T-helper 17 cell (primary cell): ENCODE results near the gene TRIO. TPM values are rescaled to one million over a fixed set of nuclear protein-coding genes. Genes with fewer than 3 reads are reported as not detected.
"Not testable (repeated sequence)": the region's sequence is repeated elsewhere in the genome, so short reads cannot be mapped to it uniquely, and the experiment has no call there.

Source experiments
- ATAC-seq: fragments of 150-1000 bp; cut with Tn5 transposase; 2 replicates; pipeline ENCODE4 v1.10.0; 2021; ENCODE audit warnings: mild to moderate bottlenecking, moderate library complexity
- DNase-seq, 3 donors: peaks; one replicate each; pipeline versions ENCODE4 v3.0.0 to v3.0.0-alpha.2; 2020 to 2021
- H3K9me3 ChIP-seq: one replicate; pipeline ENCODE4 v1.7.0; 2013; ENCODE audit warnings: low read length, mild to moderate bottlenecking; ENCODE audit not compliant: control insufficient read depth, poor library complexity, severe bottlenecking
- H3K27ac Mint-ChIP-seq: one replicate; pipeline ENCODE4 v1.8.0; 2022; ENCODE audit warnings: mild to moderate bottlenecking, moderate library complexity, mixed read lengths
- H3K27me3 Mint-ChIP-seq: one replicate; pipeline ENCODE4 v1.8.0; 2022; ENCODE audit warnings: mixed read lengths
- H3K36me3 Mint-ChIP-seq: one replicate; pipeline ENCODE4 v1.8.0; 2022; ENCODE audit warnings: low read depth, mixed read lengths
- H3K4me1 Mint-ChIP-seq: one replicate; pipeline ENCODE4 v1.8.0; 2022; ENCODE audit warnings: mild to moderate bottlenecking, mixed read lengths
- H3K4me3 Mint-ChIP-seq: one replicate; pipeline ENCODE4 v1.8.0; 2022; ENCODE audit warnings: mild to moderate bottlenecking, moderate library complexity, mixed read lengths
- total RNA-seq, 4 donors: library from RNA in 2 of 4; stranded (reverse) in 2 of 4; gene quantifications; one replicate each; pipeline ENCODE4 v1.2.3 and lab custom pipeline; 2022 to 2026

Gene TRIO
- total RNA-seq, 2 donors from 2014 or later, result 19.3 to 19.5 TPM

DNA sequence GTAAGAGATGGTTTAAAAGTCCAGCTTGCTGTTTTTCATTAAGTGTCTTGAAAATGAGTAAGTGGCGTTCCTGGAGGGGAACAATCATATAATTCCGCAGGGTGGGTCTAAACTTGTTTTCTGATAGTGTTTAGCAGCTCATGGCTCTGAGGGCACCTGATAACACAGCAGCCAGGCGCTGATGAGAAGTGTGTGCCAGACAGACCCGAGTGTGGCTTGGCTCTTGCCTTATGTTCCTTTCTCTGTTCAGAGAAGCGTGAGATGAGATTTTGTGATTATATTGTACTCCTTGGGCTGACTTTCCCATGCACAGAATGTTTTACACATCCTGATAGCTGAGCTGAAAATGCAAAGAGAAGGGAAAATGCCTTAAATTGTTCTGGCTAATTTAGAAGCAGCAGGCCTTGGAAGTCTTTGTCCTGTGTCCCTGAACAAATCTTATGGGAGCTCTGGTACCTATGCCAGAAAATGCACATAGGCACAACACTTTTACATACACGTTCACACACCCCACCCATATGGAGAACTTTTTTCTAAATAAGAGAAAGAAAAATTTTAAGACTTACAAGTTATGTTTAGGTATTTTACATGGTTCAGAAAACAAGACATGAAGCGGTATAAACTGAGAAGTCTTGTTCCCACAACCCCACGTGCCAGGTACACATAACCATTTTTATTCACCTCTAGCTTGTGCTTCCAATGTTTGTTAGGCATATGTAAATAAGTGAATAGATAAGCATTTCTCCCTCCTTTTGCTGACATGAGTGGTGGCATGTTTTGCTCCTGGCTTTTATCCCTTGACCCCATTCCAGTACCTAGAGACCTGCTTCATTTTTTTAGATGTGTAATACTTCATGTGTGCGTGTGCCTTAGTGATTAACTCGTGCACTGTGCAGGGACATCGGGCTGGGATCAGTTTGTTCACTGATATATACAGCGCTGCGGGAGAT is 286.2 kb downstream of the TRIO start:
- H3K9me3 ChIP-seq, result no peaks in the 10 kb centered on the region
- Mint-ChIP-seq H3K27ac (no peak overlapping the region), H3K36me3 (peaks cover 6% of the 10 kb centered on the region), H3K27me3 (peaks cover 9% of the 10 kb centered on the region), H3K4me1 (peaks cover 7% of the 10 kb centered on the region), H3K4me3 (no peak overlapping the region)
- DNase-seq, result no peak
- ATAC-seq, result no peak

DNA sequence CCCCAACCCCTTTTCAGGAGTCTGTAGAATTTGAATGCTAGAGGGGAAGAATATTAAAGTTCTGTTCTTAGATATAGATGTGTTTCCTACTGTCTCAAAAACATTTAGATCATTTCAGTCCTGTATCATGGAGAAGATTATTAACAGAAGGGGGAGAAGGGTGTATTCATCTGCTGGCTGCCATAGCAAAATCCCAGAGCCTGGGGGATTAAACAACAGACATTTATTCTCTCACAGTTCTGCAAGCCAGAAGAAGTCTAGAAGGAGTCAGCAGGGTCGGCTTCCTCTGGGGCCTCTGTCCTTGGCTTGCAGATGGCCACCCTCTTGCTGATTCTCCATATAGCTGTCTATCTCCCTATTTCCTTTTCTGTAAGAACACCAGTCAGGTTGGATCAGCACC is 288.4 kb downstream of the TRIO start:
- H3K9me3 ChIP-seq, result no peaks in the 10 kb centered on the region
- Mint-ChIP-seq H3K27me3 (peaks cover 22% of the 10 kb centered on the region), H3K27ac (no peak overlapping the region), H3K36me3 (peaks cover 2% of the 10 kb centered on the region), H3K4me3 (no peak overlapping the region), H3K4me1 (peaks cover 3% of the 10 kb centered on the region)
- no peak for ATAC-seq
- DNase-seq, result no peak

DNA sequence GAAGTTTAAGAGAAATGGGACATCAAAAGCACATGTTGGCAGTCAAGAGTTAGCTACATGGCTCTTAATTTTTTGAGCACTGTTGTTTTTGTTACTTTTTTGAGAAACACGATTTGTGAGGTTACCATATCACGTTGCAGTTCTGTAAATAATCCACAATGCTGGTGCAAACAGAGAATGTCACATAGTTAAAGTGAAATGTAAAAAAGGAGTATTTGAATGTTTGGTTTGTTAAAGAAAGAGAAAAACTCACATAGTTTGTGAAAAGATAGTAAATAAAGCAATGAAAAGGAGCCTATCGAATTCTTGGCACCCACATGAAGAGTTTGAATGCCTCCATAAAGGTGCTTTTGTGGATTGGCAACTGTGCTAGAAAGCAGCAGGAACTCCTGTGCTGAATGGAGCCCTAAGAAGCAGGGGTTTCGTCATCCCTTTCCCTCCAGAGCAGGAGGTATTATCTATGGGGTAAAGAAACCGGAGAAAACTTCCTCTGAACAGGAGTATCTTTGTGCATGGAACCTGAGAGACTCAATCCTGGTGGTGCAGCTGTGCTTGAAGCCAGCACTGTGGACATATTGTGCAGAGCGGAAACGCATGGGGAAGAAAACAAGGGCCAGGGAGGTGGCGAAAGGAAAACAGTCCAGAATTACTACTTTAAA is 289.9 kb downstream of the TRIO start:
- DNase-seq, result no peak
- no peak overlapping the region for H3K27ac Mint-ChIP-seq
- H3K36me3 Mint-ChIP-seq, result peaks cover 3% of the 10 kb centered on the region
- H3K9me3 ChIP-seq, result no peaks in the 10 kb centered on the region
- no peak for ATAC-seq
- H3K4me3 Mint-ChIP-seq, result no peak overlapping the region
- H3K4me1 Mint-ChIP-seq, result peaks cover 1% of the 10 kb centered on the region
- peaks cover 23% of the 10 kb centered on the region for H3K27me3 Mint-ChIP-seq

DNA sequence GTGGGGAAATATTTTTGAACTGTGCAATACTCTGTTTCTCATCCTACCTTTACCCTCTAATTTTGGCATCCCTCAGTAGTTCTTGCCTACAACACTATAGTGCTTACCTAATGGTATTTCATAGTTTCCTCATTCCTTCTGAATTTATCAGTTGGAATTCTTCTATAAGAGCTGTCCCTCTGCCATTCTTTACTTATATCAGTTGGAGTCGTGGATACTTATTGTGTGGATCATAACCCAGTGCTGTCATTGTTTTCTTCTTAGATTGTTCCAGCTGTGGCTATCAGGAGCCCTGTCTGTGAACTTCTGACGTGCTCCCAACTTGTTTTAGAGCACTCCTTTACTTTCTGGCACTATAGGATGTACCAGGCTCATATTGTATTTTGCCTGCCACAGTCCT is 292.3 kb downstream of the TRIO start:
- H3K27me3 Mint-ChIP-seq, result peaks cover 34% of the 10 kb centered on the region
- H3K27ac Mint-ChIP-seq, result no peak overlapping the region

DNA sequence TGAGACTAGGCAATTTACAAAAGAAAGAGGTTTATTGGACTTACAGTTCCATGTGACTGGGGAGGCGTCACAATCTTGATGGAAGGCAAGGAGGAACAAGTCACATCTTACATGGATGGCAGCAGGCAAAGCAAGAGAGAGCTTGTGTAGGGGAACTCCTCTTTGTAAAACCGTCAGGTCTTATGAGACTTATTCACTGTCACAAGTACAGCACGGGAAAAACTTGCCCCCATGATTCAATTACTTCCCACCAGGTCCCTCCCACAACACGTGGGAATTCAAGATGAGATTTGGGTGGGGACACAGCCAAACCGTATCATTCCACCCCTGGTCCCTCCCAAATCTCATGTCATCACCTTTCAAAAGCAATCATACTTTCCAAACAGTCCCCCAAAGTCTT is 293.0 kb downstream of the TRIO start:
- H3K4me3 Mint-ChIP-seq, H3K36me3 Mint-ChIP-seq, DNase-seq, ATAC-seq, H3K4me1 Mint-ChIP-seq, H3K27ac Mint-ChIP-seq, H3K9me3 ChIP-seq: not testable (repeated sequence)
- peaks cover 36% of the 10 kb centered on the region for H3K27me3 Mint-ChIP-seq

More for the DNA sequence above, 292.3 kb downstream of the TRIO start:
- Mint-ChIP-seq H3K4me1 (peaks cover 8% of the 10 kb centered on the region), H3K36me3 (peaks cover 7% of the 10 kb centered on the region), H3K4me3 (no peak overlapping the region)
- ATAC-seq (no peak), DNase-seq (no peak)
- H3K9me3 ChIP-seq, result no peaks in the 10 kb centered on the region

DNA sequence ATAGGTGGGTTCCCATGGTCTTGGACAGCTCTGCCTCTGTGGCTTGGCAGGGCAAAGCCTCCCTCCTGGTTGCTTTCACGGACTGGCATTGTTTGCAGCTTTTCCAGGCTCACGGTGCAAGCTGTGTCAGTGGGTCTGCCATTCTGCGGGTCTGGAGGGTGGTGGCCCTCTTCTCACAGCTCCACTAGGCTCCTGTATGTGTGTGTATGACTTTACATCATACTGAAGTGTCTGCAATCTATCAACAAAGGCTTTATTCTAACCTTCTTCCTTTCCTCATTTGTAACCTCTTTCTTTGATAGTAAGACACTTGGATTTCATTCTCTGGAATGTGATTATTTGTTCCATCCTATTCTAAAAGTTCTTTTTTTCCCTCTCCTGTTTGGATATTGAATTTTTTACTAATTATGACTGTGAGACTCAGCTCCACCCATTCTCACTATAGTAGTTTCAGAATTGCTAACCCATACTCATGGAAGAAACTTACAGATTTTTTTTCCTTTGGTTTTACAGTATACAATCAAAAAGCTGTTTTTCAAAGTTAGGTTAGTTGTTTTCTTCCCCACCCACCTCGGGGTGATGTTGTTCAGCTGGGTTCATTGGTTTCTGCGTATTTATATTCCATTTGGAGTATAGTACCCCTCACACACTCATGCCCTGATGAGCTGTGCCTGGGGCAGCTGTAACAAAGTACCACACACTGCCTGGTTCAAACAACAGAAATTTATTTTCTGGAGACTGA is 293.8 kb downstream of the TRIO start:
- Mint-ChIP-seq H3K4me3 (no peak overlapping the region), H3K27me3 (peaks cover 36% of the 10 kb centered on the region), H3K4me1 (peaks cover 8% of the 10 kb centered on the region), H3K27ac (no peak overlapping the region), H3K36me3 (peaks cover 7% of the 10 kb centered on the region)
- no peak for DNase-seq
- no peak for ATAC-seq
- H3K9me3 ChIP-seq, result no peaks in the 10 kb centered on the region

DNA sequence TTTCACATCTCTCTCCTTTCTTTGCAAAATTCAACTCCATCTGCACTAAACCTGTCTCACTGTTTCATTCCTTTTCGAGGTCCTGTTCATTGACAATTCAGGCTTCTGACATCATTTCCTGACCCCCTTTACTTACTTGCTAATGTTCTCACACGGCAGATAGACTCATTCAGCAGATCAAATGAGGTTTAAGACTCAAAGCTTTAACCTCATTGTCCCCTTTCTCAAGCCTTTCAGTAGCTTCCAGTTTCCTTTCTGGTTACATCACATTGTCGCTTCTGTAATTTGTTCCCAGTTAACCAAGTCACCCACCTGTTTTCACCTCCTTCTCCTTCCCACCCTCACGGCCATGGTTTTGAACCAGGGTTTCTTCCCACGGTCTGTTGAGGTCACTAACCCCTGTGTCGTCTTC is 295.1 kb downstream of the TRIO start:
- H3K9me3 ChIP-seq, result no peaks in the 10 kb centered on the region
- H3K4me1 Mint-ChIP-seq, result peaks cover 8% of the 10 kb centered on the region
- H3K27me3 Mint-ChIP-seq, result peaks cover 37% of the 10 kb centered on the region
- peak overlapping the region; percentile 34 for H3K4me3 Mint-ChIP-seq
- H3K27ac Mint-ChIP-seq, result peak overlapping the region; percentile 5
- DNase-seq (no peak), ATAC-seq (peak; percentile 42)
- peaks cover 7% of the 10 kb centered on the region for H3K36me3 Mint-ChIP-seq

DNA sequence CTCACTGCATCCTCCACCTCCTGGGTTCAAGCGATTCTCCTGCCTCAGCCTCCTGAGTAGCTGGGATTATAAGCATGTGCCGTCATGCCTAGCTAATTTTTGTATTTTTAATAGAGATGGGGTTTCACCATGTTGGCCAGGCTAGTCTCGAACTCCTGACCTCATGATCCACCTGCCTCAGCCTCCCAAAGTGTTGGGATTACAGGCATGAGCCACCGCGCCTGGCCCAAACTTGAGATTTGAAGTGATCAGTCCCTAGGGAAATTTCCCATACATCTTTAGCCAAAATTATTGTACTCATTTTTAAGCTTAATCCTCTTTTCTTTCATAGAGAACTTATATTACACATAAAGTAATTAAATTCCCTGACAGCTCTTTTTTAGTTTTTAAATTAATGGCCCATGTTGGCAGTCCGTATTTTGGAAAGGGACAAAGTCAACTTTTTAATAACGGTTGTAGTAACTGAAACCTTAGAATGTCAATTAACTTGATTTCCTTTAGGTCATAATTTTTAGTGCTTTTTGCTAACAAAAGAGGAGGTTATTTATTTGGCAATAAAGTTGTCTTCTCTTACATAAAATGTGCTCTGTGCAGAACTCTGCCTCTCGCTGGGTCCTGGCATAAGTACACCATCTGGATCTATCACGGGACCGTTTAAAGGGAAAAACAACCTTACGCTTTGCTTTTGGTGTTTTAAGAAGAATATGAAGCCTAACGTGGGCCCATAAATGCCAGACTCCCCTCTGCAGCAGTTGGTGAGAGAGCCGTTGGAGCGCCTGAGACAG is 296.1 kb downstream of the TRIO start:
- no peaks in the 10 kb centered on the region for H3K9me3 ChIP-seq

DNA sequence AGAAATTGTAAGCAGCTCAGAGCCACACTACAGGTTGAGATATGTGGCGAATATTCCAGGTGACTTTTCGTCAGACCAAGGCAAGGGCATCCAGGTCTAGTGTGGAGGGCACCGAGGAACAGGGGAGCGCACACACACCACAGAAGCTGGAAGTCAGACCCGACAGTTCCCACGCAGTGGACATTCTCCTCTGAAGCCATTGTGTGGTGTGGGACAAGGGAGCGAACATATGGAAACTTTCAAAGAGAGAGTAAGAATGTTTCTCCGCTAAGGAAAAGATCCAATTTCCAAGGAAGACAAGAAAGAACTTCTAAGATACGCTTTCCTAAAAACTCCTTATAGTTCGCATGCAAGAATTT is 297.1 kb downstream of the TRIO start:
- Mint-ChIP-seq H3K27ac (peak overlapping the region; percentile 24), H3K36me3 (peaks cover 7% of the 10 kb centered on the region), H3K4me3 (no peak overlapping the region), H3K27me3 (peaks cover 32% of the 10 kb centered on the region), H3K4me1 (peaks cover 10% of the 10 kb centered on the region)
- ATAC-seq (no peak), DNase-seq (no peak)
- H3K9me3 ChIP-seq, result no peaks in the 10 kb centered on the region

More for the DNA sequence above, 296.1 kb downstream of the TRIO start:
- no peak for ATAC-seq
- Mint-ChIP-seq H3K27me3 (peaks cover 37% of the 10 kb centered on the region), H3K4me1 (peaks cover 8% of the 10 kb centered on the region), H3K4me3 (no peak overlapping the region), H3K27ac (peak overlapping the region; percentile 5), H3K36me3 (peaks cover 7% of the 10 kb centered on the region)
- no peak for DNase-seq

DNA sequence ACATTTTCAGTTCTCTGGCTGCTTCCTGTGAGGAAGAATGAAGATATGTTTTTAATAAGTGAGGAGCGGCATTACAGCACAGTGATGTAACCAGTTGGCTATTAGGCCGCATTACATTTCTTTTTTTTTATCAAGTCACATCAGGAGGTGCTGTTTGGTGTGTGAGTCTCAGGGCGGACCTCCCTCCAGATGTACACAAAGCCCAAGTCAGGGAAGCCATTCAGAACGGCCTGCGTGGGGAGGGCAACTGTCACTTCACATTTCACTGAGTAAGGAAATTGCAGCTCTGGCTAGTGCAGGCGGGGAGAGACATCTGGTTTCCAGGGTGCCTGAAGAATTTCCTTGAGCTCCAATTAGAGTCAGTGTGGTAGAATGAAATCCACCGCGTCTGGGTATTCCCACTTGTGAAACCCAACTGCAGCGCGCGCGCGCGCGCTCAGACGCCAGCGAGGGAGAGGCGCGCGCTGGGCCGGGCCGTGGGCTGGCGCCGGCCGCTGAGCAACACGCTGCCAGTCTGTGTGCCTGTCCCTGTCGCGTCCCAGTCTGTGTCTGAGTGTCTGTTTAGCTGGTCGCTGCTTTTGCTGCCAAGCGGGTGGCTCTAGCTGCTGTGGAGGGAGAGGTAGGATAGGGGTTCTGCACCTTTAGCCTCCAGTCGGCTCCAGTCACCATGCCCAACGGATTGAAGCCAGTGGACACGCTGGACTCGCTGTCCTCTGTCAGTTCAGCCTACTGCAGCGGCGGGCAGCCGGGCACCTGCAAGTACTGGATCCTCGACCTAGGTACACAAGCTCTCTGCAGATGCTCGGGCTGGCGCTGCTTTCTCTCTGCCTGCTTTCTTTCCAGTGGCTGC is 297.7 kb downstream of the TRIO start:
- peaks cover 7% of the 10 kb centered on the region for H3K36me3 Mint-ChIP-seq
- H3K9me3 ChIP-seq, result no peaks in the 10 kb centered on the region
- H3K27me3 Mint-ChIP-seq, result peaks cover 28% of the 10 kb centered on the region
- ATAC-seq (no peak), DNase-seq (no peak)
- peak overlapping the region; percentile 24 for H3K27ac Mint-ChIP-seq
- no peak overlapping the region for H3K4me3 Mint-ChIP-seq
- H3K4me1 Mint-ChIP-seq, result peaks cover 10% of the 10 kb centered on the region

DNA sequence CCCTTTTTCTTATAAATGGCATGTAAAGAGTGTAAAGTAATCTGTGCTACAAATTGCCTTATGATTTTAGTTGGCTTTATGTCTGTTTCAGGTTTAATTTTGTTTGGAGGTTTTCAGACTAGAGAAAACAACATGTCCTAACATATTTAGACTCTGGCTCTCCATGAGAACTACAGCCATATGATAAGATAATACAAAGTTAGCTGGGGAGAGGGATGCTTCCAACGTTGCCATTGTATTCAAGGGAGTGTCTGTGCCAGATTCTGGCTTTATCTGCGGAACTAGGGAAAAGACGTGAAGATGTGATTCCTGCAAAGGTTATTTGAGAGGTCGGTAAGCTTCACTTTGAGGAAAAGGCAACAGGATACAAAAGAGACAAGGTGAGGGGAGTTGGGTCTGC is 298.5 kb downstream of the TRIO start:
- H3K4me1 Mint-ChIP-seq, result peaks cover 10% of the 10 kb centered on the region
- H3K4me3 Mint-ChIP-seq, result no peak overlapping the region

DNA sequence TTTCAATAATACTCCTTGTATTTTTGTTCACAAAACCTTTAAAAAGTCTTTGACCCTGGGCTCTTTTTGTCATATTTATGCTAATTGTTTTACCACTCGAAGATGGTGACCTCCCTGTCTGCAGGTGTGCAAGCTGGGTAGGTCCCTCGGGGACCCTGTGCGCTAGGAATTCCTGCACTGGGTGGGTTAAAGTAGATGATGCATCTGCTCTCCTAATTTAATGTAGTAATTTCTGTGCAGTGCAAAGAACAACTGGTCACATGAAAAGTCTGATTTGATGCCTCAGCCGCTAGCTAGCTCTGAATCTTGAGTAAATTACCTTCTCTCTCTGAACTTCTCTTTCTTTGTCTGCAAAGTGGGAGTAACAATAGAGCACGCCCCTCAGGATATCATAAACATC is 299.4 kb downstream of the TRIO start:
- peaks cover 10% of the 10 kb centered on the region for H3K4me1 Mint-ChIP-seq
- H3K4me3 Mint-ChIP-seq, result no peak overlapping the region

More for the DNA sequence above, 298.5 kb downstream of the TRIO start:
- ATAC-seq (no peak), DNase-seq (no peak)
- H3K27ac Mint-ChIP-seq, result no peak overlapping the region
- H3K9me3 ChIP-seq, result no peaks in the 10 kb centered on the region
- peaks cover 23% of the 10 kb centered on the region for H3K27me3 Mint-ChIP-seq
- peaks cover 5% of the 10 kb centered on the region for H3K36me3 Mint-ChIP-seq

More for the DNA sequence above, 299.4 kb downstream of the TRIO start:
- H3K27ac Mint-ChIP-seq, result peak overlapping the region; percentile 63
- no peak for ATAC-seq
- peaks cover 23% of the 10 kb centered on the region for H3K27me3 Mint-ChIP-seq
- peaks cover 5% of the 10 kb centered on the region for H3K36me3 Mint-ChIP-seq
- H3K9me3 ChIP-seq, result no peaks in the 10 kb centered on the region
- no peak for DNase-seq
